Measurements from ENCODE around the gene GRIN1.
A peak's percentile ranks its signal among the peaks of the same experiment; 100 is the strongest.

Gene GRIN1

GRCh38 chr9:137166380-137167229, 27.7 kb downstream of the GRIN1 start:
- peak in 1 of 2 experiments; percentile 22 for DNase-seq

GRCh38 chr9:137167277-137167746, 28.4 kb downstream of the GRIN1 start:
- no peak for DNase-seq

GRCh38 chr9:137167747-137168572, 29.0 kb downstream of the GRIN1 start:
- no peak for DNase-seq

- DNase-seq, result no peak
These were observed 29.6 kb downstream of the GRIN1 start for GRCh38 chr9:137168573-137168903.

GRCh38 chr9:137168904-137169856, 30.2 kb downstream of the GRIN1 start:
- peak in 1 of 2 experiments; percentile 26 for DNase-seq

- DNase-seq, result no peak
These were observed 31.0 kb downstream of the GRIN1 start, which contains the start of gene LRRC26 for GRCh38 chr9:137169896-137170358. TSS of gene LRRC26 (minus strand) at chr9:137170051. CDS start at chr9:137169943, 108 bp downstream.

GRCh38 chr9:137170486-137171148, 31.7 kb downstream of the GRIN1 start:
- no peak for DNase-seq

GRCh38 chr9:137171149-137171900, 32.4 kb downstream of the GRIN1 start:
- DNase-seq, result no peak

- DNase-seq, result no peak
These were observed 34.2 kb downstream of the GRIN1 start for GRCh38 chr9:137172901-137173795.

GRCh38 chr9:137173796-137174664, 35.1 kb downstream of the GRIN1 start:
- DNase-seq, result no peak

GRCh38 chr9:137174722-137175293, 35.9 kb downstream of the GRIN1 start:
- DNase-seq, result no peak

GRCh38 chr9:137175345-137175961, 36.5 kb downstream of the GRIN1 start:
- DNase-seq, result no peak

- peak in 1 of 2 experiments; percentile 38 for DNase-seq
These were observed 37.6 kb downstream of the GRIN1 start for GRCh38 chr9:137176302-137177182.

GRCh38 chr9:137178201-137178938, 39.4 kb downstream of the GRIN1 start:
- DNase-seq, result no peak

GRCh38 chr9:137178939-137179630, 40.1 kb downstream of the GRIN1 start:
- no peak for DNase-seq

- no peak for DNase-seq
These were observed 40.8 kb downstream of the GRIN1 start for GRCh38 chr9:137179761-137180160.
